ENCODE measurements around the gene SYCP3.

SYCP3 gene

DNA sequence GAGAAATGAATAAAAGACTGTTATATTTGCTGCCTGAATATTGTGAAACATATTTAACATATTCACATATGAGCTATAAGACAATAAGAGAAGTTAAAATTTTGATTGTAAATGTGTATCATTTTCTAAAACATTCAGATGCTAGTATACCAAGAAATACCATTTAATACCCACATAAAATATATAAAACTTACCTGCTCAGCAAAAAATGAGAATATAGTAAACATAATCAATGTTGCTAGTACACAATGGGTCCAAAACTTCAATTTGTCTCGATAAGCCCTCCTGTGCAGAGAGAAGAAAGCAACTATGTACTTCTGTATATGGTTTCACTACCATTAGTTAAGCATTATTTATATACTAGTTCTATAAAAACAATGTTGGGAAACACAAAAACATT is 9.6 kb upstream of the SYCP3 start:
- no peak for TF ChIP-seq CTCF (IDR thresholded peaks at IDR 0.05; ENCODE audit: low read depth, low read length)
- no peak for DNase-seq (ENCODE audit: low read depth in 2 of 2)
- no peak overlapping the region for H3K4me3 ChIP-seq (replicated peaks in 1 of 2; ENCODE audit: low read depth in 2 of 2, low read length in 2 of 2)

- TF ChIP-seq CTCF (IDR thresholded peaks at IDR 0.05; ENCODE audit: low read depth, low read length) = no peak
- no peak overlapping the region for H3K4me3 ChIP-seq (replicated peaks in 1 of 2; ENCODE audit: low read depth in 2 of 2, low read length in 2 of 2)
- no peak for DNase-seq (ENCODE audit: low read depth in 2 of 2)
Measured at GRCh38 chr12:101747697-101748096, 8.4 kb upstream of the SYCP3 start.

GRCh38 chr12:101746661-101747060 is 7.4 kb upstream of the SYCP3 start:
- TF ChIP-seq CTCF (IDR thresholded peaks at IDR 0.05; ENCODE audit: low read depth, low read length) = no peak
- DNase-seq (ENCODE audit: low read depth in 2 of 2) = peak in 1 of 2 donors; percentile 22

DNA sequence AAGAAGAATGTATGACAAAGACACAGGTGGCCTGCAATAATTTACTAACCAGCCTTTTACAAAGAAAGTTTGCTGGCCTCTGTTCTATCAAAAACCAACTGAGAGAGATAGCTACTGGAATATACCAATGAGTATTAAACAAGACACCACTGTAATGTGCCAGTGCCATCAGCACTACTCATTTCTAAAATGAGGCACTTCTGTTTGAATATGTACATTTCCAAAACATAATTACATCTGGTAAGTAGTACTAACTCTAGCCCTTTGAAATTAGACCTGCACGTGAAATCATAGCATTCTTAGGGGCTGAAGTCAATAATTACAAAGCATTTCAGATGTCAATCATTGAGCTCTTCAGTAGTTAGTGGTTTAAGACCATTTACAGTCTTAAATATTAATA is 6.9 kb upstream of the SYCP3 start:
- TF ChIP-seq CTCF (IDR thresholded peaks at IDR 0.05; ENCODE audit: low read depth, low read length) = no peak

More at GRCh38 chr12:101746661-101747060, 7.4 kb upstream of the SYCP3 start:
- no peak overlapping the region for H3K4me3 ChIP-seq (replicated peaks in 1 of 2; ENCODE audit: low read depth in 2 of 2, low read length in 2 of 2)

DNA sequence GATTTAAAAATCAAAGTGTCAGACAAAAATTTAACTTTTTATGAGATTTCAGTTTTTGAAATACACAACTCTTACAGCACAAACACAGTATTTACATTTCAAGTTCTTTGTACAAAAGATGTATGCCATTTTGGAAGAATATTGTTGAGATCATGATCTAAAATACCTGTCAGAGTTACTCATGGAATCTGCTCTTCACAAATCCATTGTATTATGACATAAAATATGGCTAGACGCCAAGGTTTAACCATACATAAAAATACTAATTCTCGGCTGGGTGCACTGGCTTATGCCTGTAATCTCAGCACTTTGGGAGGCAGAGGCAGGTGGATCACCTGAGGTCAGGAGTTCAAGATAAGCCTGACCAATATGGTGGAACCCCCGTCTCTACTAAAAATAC is 6.2 kb upstream of the SYCP3 start:
- no peak overlapping the region for H3K4me3 ChIP-seq (replicated peaks in 1 of 2; ENCODE audit: low read depth in 2 of 2, low read length in 2 of 2)
- peak in 1 of 2 donors; percentile 31 for DNase-seq (ENCODE audit: low read depth in 2 of 2)
- no peak for TF ChIP-seq CTCF (IDR thresholded peaks at IDR 0.05; ENCODE audit: low read depth, low read length)

More for the DNA sequence above, 6.9 kb upstream of the SYCP3 start:
- DNase-seq (ENCODE audit: low read depth in 2 of 2) = no peak
- H3K4me3 ChIP-seq (replicated peaks in 1 of 2; ENCODE audit: low read depth in 2 of 2, low read length in 2 of 2) = no peak overlapping the region

DNA sequence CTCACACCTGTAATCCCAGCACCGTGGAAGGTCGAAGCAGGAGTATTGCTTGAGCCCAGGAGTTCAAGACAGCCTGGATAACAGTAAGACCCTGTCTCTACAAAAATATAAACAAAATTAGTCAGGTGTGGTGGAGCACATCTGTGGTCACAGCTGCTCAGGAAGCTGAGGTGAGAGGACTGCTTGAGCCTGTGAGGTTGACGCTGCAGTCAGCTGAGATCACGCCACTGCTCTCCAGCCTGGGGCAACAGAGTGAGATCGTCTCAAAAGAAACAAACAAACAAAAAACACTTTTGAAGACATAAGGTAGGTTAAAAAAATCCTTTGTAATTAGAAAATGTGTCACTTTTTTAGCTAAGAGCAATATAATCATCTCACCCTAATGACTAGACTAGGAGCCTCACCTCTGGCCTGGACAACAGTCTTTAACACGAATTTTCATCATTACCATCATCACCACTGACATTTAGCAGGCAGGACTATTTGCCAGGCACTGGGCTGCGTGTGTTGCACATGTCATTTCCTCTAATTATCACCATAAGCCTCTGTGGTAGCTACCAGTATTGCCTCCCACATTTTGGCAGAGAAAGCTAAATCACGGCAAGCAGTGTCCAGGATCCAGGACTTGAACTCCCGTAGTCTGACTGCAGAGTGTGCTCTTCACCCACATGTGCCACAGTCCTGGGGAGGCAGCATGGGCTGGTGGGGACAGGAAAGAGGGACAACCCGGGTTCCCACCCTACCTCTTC is 4.6 kb upstream of the SYCP3 start:
- H3K4me3 ChIP-seq (replicated peaks in 1 of 2; ENCODE audit: low read depth in 2 of 2, low read length in 2 of 2) = no peak overlapping the region
- TF ChIP-seq CTCF (IDR thresholded peaks at IDR 0.05; ENCODE audit: low read depth, low read length) = no peak
- DNase-seq (ENCODE audit: low read depth in 2 of 2) = no peak

GRCh38 chr12:101743242-101743641 is 4.0 kb upstream of the SYCP3 start:
- no peak for TF ChIP-seq CTCF (IDR thresholded peaks at IDR 0.05; ENCODE audit: low read depth, low read length)

More at GRCh38 chr12:101743242-101743641, 4.0 kb upstream of the SYCP3 start:
- no peak for DNase-seq (ENCODE audit: low read depth in 2 of 2)
- no peak overlapping the region for H3K4me3 ChIP-seq (replicated peaks in 1 of 2; ENCODE audit: low read depth in 2 of 2, low read length in 2 of 2)
